PFSK-1 (cell line): ENCODE measurements around the gene HARS2. TPM values are rescaled to one million over a fixed set of nuclear protein-coding genes. Genes with fewer than 3 reads are reported as not detected.
A peak's percentile ranks its signal among the peaks of the same experiment; 100 is the strongest.

ENCODE experiments used
- FOXP2 ChIP-seq: optimal IDR thresholded peaks from 2 replicates; pipeline ENCODE3; 2011; ENCODE audit warnings: borderline replicate concordance, control low read depth, inconsistent platforms; ENCODE audit not compliant: insufficient read depth; ENCODE audit errors: extremely low read length, extremely low read depth
- POLR2AphosphoS5 ChIP-seq: IDR thresholded peaks from 2 replicates; pipeline ENCODE4 v1.6.1; 2012; ENCODE audit warnings: low read depth, mild to moderate bottlenecking, control low read depth, low read length, moderate library complexity
- SIN3A ChIP-seq: IDR thresholded peaks from 2 replicates; pipeline ENCODE4 v1.6.1; 2012; ENCODE audit warnings: mild to moderate bottlenecking, low read length, moderate library complexity, borderline replicate concordance; ENCODE audit not compliant: insufficient read depth
- TAF1 ChIP-seq: IDR thresholded peaks from 2 replicates; pipeline ENCODE4 v1.6.1; 2012; ENCODE audit warnings: low read length, control low read depth, borderline replicate concordance; ENCODE audit not compliant: insufficient read depth
- polyA plus RNA-seq: library from polyadenylated mRNA; unstranded; fragments of >200 nt; gene quantifications from one replicate; pipeline ENCODE4 v1.2.1, GENCODE V29; 2012; ENCODE audit warnings: low read depth, missing spikeins; ENCODE audit not compliant: insufficient read length
- TF ChIP-seq, protein P1 (sequence below), 2 experiments: IDR thresholded peaks; 2 replicates each; pipeline versions ENCODE4 v1.6.1 to v1.8.0; 2011 to 2012; ENCODE audit warnings: low read depth in 2 of 2, low read length in 2 of 2, control low read depth in 1 of 2, inconsistent platforms in 1 of 2, mild to moderate bottlenecking in 1 of 2, moderate library complexity in 1 of 2; ENCODE audit not compliant: insufficient read depth in 1 of 2

Gene HARS2, protein sequence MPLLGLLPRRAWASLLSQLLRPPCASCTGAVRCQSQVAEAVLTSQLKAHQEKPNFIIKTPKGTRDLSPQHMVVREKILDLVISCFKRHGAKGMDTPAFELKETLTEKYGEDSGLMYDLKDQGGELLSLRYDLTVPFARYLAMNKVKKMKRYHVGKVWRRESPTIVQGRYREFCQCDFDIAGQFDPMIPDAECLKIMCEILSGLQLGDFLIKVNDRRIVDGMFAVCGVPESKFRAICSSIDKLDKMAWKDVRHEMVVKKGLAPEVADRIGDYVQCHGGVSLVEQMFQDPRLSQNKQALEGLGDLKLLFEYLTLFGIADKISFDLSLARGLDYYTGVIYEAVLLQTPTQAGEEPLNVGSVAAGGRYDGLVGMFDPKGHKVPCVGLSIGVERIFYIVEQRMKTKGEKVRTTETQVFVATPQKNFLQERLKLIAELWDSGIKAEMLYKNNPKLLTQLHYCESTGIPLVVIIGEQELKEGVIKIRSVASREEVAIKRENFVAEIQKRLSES
- 22.0 TPM for polyA plus RNA-seq

DNA sequence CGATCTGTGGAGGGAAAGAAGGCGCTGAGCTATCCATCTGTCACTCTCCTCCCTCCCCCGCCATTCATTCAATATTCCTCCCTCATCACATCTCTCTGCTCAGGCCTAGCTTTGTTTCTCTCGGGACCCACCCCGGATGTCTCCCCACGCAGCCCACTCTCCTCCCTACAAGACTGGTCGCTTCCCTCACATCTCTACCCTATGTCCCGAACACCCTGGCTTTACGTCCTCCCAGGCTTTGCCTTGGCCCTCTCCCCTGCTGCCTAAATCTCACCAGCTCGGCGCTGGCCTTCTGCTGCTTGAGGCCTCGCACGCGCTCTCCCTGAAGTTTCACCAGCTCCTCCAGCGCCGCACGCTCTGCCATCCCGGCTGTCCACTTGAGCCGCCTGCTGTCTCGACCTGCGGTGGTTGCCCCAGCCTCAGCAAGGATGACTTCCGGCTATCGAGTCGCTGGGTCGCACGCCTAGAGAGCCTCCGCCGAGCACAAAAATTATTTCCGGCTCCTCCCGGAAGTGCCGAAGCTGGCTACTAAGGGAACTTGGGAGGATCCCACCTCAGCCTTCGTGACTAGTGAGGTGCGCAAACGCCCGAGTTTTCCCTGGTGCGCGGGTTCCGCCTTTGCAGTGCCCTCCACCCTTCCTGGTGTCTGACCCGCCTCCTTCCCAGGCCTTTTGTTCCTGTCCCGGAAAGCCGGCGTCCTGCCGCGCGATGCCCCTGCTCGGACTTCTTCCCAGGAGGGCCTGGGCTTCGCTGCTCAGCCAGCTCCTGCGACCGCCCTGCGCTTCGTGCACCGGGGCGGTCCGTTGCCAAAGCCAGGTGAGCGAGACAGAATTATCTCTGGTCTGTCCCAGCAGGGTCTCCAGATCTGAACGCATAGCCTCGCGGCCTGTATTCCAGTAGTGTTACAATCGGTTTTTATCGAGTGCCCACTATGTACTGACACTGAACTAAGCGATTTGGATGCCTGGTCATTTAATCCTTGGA, at the start of gene HARS2, which contains the start of gene HARS1:
Gene HARS2 (plus strand): TSS at position 515 of the 984 bp plus-strand sequence. CDS start 194 bp downstream, at position 709.
Gene HARS1 (minus strand): TSS at position 430 of the 984 bp plus-strand sequence. CDS start 66 bp downstream, at position 364.
- TF ChIP-seq, protein P1, sequence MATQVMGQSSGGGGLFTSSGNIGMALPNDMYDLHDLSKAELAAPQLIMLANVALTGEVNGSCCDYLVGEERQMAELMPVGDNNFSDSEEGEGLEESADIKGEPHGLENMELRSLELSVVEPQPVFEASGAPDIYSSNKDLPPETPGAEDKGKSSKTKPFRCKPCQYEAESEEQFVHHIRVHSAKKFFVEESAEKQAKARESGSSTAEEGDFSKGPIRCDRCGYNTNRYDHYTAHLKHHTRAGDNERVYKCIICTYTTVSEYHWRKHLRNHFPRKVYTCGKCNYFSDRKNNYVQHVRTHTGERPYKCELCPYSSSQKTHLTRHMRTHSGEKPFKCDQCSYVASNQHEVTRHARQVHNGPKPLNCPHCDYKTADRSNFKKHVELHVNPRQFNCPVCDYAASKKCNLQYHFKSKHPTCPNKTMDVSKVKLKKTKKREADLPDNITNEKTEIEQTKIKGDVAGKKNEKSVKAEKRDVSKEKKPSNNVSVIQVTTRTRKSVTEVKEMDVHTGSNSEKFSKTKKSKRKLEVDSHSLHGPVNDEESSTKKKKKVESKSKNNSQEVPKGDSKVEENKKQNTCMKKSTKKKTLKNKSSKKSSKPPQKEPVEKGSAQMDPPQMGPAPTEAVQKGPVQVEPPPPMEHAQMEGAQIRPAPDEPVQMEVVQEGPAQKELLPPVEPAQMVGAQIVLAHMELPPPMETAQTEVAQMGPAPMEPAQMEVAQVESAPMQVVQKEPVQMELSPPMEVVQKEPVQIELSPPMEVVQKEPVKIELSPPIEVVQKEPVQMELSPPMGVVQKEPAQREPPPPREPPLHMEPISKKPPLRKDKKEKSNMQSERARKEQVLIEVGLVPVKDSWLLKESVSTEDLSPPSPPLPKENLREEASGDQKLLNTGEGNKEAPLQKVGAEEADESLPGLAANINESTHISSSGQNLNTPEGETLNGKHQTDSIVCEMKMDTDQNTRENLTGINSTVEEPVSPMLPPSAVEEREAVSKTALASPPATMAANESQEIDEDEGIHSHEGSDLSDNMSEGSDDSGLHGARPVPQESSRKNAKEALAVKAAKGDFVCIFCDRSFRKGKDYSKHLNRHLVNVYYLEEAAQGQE (IDR thresholded peaks at IDR 0.05; ENCODE audit: insufficient read depth in 1 of 2, low read depth in 2 of 2, low read length in 2 of 2), result peak; percentile 52 to 67; a peak in 2 of 4 replicates
- TF ChIP-seq FOXP2 (no peak), TAF1 (peak; percentile 95), POLR2AphosphoS5 (peak; percentile 90), SIN3A (peak; percentile 35; the same call in 1 of the 2 replicates)

DNA sequence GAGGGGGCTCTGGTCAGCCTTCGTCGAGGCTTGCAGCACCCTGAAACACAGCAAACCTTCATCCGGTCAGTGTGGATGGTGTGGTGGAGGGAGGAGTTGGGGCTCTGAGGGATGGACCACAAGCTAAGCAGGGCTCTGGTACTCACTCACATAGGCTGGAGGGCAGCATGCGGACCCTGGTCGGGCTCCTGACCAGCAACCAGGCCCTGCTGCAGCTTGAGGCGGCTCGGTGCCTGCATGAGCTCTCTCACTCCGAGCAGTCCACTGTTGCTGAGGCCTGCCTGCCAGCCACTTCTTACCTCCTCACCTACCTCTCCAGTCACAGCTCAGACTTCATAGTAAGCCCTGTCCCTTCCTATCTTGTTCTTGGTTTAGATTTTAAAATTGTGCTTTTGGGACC, 49.5 kb upstream of the HARS2 start:
- no peak for TF ChIP-seq TAF1
- TF ChIP-seq POLR2AphosphoS5, result no peak
- TF ChIP-seq SIN3A, result no peak
- TF ChIP-seq, protein P1 (IDR thresholded peaks at IDR 0.05; ENCODE audit: insufficient read depth in 1 of 2, low read depth in 2 of 2, low read length in 2 of 2), result no peak
- no peak for TF ChIP-seq FOXP2

DNA sequence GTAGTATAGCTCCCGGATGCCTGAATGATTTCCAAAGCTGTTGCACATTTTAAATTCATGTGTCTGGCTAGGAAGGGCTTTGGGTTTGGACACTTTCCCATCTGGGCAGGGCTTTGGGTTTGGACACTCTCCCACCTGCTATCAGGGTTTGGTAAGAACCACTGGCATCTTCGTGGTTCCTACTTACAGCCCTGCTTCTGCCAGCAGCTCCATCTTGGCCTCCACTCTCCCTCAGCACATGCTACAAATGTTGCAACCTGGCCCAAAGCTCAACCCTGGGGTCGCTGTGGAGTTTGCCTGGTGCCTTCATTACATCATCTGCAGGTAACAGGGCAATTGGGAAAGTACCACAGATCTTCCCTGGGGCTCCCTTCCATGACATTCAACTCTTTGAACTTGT, 48.5 kb upstream of the HARS2 start:
- TF ChIP-seq POLR2AphosphoS5 (no peak), SIN3A (no peak), TAF1 (no peak), FOXP2 (no peak)
- TF ChIP-seq, protein P1 (IDR thresholded peaks at IDR 0.05; ENCODE audit: insufficient read depth in 1 of 2, low read depth in 2 of 2, low read length in 2 of 2), result no peak

DNA sequence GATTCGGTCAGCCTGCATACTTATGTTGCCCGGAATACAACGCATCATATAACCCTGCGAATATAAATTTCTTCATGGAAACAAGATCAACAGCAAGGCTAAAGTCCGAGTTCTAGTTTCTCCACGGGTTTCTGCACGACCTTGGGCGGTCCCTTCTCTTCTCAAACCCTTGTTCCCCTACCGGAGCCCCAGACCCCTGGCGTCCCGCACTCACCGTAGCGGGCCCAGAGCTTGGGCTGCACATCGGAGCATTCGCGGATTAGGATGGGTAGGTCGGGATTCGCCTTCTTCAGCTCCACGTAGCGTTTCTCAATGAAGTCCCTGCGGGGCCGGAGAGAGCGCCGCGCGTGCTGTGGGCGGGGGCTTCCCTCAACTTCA, 44.2 kb upstream of the HARS2 start:
- TF ChIP-seq TAF1 (no peak), SIN3A (no peak), FOXP2 (no peak)
- TF ChIP-seq, protein P1 (IDR thresholded peaks at IDR 0.05; ENCODE audit: insufficient read depth in 1 of 2, low read depth in 2 of 2, low read length in 2 of 2), result no peak
